HG03571 (cell line): ENCODE data around the gene PRICKLE2.

ENCODE experiments used
- ATAC-seq: cut with Tn5 transposase; IDR thresholded peaks from one replicate; pipeline ENCODE4 v1.9.1; 2021; ENCODE audit not compliant: unreplicated experiment

Gene PRICKLE2

DNA sequence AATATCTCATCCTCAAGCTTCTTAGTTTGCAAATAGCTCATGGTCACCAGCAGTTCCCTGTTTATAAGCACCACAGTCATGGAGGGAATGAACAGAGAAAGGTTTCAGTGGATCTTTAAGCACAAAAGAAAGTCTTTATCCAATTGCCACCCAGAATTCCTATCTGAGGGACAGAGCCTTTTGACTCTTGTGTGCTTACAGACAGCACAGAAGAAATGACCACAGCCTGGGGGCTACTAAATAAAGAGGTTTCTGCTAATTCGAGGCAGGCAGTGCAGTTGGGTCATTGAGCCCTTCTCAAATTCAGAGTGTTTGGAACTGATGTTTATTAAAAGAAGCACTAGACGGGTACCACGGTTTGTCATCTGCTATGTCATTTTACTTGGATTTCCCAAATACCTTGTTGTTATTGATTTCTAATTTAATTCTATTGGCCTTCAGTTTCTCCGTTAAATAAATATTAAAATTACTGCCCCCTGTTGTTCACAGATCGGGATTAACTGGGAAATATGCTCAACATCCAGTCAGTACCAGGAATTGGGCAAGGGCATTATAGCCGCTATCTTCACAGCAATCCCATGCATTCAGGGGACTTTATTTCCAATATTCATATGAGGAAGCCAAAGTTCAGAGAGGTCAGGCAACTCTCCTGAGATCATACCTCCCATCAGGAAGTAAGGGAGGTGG, 3.6 kb downstream of the PRICKLE2 start:
- ATAC-seq = no peak

DNA sequence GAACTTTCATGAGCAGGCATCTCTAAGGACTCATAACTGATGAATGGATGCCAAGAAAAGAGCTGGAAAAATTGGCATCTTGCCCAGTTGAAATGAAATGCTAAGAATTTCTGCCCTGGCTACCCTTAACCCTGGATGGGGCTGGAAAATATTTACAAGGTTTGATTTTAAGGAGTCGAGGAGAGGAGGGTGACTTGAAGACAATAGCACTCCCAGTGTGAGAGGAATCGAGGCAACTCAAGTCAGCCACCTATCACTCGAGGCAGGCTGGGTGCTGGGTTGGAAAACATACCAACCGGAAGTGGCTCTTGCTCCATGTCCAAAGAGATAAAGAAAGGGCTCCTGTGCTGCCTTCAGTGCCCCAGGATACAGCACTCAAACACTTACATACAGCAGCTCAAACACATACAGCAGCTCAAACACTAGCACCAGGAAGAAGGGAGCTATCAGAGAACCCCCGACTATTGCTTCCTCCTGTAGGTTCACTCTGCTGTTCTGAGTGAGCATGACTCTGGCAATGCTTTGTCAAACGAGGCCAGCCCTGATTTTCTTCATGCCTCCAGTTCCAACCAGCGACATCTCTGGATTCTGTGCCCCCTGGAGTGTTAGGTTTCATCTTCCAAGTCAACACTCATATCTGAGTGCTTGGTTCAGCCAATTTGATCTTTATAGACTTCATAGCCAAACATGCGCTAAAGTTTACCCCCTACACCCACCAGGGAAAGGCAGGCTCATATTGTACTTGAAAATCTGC, 4.9 kb downstream of the PRICKLE2 start:
- no peak for ATAC-seq

DNA sequence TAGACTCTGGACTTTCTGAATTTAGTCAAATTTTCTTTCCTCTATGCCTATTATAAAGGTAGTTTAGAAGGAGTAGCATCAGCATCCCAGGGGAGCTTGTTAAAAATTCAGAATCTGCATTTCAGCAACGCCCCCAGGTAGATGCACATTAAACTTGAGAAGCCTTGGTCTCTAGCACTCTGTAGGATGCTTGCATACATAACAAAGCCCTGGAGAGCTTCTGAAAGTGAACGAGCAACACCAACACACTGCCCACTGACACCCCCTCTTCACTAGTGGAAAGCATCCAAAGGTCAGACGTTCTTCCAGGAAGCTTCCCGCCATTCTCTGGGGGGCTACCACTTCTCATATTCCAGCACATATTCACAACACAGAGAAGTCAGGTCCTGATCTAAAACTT, 6.5 kb downstream of the PRICKLE2 start:
- no peak for ATAC-seq

DNA sequence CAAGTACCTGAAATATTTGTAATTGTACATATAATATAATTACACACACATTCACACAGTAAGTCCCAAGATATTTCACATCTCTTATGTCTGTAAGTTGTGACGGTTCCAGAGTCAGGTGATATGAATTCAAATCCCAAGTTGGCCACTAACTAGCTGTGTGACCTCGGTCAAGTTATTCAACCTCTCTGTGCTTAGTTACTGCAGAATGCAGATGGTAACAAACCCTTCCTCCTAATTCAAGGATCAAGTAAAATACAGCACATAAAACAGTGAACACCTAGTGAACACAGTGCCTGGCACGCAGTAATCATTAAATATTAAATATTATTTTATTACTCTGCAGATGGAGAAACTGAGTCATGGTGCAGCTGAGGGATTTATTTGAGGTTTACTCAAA, 6.9 kb downstream of the PRICKLE2 start:
- ATAC-seq = no peak

DNA sequence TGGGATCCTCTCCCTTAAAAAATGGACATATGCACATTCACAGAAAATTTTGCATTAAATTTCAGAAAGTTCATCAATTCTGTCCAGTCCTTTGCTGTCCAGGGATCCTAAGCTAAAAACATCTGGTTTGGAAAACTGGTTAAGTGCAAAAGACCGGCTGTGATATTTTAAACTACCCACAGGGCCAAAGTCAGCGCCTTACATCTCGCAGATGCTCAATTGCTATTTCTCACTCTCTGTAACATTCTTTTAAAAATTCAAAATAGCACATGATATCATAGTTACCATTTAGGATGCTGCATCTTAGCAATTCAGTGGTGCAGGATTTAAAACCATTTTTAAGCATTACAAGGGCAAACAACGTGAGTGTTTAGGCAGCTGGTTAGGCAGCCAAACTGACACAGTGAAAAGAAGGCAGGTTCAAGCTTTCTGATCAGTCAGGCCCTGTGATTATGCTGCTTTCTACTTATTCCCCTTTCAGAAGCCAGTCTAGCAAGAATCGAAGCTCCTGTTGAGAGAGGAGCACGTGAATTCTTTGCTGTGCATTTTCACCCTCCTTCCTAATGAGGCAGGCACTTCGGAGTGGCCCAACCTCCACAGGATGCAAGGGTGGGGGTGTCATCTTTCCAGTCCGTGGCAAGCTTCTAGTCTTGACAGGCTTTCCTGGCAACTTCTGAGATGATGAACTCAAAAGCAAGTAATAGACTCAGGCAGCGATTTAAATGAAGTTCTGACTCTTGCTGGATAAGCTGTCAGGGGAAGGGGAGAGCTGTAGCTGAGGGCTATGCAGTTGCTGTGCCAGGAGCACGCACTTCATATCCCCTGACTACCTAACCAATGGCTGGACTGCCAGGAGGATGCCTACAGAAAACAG, 8.8 kb downstream of the PRICKLE2 start:
- no peak for ATAC-seq

DNA sequence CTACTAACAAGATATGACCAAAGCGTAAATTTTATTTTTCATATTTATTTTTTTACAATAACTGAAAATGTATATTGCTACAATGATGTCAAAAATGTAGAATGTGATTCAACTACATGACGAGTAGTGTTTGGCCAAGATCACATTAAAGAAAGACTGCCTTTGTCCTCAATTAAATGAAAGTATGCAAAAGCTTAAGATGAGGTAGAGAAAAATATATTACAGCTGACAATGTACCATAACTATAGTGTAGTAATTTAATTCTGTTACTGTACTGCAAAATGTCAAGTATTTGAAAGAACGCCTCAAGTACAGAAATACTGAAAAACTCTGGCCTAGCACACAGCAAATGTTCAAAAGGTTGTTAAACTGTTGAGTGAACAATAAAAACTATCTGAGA, 9.7 kb downstream of the PRICKLE2 start:
- no peak for ATAC-seq

DNA sequence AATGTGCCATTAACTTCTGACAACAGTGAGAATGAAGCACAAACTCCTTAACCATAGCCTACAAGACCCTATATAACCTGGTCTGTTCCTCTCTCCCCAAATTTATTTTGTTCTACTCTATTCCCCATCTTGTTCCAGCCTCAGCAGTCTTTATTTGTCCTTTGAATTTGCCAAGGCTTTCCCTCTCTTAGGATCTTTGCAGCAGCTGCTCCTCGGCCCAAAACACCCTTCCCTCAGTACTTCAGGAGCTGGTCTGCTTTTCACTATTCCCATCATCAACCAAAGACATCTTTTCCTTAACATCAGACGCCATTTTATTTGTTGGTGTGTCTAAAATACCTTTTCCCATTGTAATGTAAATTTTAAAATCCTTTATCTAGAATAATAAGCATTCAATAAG, 10.2 kb downstream of the PRICKLE2 start:
- no peak for ATAC-seq

DNA sequence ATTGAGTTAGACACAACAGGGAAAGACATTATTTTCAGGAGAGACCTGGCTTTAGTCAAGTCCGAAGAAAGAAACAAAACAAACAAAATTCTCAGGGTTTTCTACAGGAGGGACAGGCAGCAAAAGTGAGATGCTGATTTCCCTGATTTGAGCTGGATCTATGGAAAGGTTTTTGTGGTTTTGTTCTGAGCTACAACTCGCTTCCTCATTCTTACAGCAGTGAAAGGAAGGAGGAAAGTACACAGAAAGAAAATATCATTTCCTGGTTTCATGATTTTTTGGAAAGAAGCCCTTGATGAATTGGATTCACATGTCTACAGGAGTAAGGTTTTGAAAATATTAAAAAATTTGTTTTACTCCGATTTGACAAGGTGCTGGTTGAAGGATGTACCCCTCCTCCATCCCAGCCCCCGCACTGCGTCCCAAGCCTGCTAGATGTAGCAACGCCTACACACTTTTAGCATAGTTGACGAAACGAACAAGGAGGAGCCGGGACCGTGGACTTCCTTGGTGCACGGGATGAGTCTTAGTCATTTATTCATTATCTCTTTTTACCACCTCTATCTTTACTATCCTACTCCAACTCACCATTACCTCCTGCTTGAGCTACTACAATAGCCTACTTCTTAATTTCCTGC, 10.8 kb downstream of the PRICKLE2 start:
- ATAC-seq = no peak

DNA sequence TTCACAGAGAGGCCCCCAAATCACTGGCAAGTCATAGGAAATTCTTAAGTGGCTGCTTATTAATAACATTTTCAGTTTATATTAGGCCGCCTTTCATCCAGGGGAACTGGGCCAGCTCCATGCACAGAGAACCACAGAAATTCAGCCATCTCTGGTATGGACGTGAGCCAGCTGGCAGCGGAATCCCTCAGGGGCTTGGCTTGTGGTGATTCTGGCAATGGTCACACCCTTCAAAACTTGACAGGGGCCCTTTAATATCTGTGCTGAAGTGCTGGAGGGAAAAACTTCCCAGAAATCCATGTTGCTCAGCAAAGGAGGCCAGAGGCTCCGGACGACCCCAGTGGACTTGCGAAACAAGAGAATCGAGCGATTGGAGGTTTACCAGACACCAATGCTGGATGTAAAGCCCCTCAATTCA, 11.3 kb downstream of the PRICKLE2 start:
- ATAC-seq = no peak

DNA sequence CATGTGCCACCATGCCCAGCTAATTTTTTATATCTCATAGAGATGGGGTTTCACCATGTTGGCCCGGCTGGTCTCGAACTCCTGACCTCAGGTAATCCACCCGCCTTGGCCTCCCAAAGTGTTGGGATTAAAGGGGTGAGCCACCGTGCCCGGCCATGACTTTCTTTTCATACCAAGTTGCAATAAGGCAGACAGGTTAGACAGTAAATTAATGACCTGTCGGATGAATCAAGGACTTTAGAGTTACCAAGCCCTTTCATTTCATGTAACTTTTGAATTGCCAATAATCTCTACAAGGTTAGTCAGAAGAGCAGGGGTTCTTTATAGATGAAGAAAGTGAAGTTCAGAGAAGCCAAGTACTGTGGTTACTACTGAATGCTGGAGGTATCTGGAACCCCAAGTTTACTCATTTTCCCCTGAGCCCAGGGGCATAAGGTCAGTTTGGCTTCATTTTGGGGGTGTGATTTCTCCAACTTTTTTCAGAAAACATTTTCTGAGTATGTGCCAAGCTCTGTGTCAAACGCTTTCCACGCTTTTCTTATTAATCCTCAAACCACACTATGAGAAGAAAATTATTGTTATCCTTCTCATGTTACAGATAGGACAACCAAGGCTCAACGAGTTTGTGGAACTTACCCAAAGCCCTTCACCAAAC, 11.9 kb downstream of the PRICKLE2 start:
- no peak for ATAC-seq

DNA sequence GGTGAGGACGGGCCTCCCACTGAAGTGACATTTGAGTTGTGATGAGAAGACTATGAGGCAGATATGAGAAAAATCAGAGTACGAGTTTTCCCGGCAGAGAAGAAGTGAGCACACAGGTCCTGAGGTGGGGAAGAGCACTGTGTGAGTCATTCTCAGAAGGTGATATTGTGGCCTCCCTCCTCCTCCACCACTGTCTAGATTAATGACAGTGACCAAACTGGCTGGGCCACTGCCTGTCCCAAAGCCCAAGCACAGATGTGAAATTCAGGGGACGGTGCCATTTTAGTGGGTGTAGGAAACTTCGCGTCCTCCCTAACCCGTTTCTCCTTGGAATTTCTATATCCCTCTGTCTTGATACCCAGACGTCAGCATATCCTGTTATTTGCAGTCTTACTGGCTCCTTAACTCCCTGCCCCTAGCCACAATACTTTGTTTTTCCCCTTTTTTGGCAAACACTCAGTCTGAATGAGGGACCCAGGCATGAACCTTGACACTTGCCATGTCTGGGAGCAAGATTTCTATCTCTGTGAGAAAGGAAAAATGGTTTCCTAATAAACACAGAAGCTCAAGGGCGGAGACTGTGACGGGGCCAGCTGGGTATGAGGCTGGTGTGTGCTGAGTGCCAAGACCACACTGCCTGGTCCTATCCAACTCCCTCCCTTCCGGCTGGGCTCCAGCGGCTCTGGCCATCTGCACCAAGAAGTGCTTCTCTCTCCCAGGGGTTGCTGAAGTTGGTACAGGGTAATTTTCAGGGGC, 15.2 kb downstream of the PRICKLE2 start:
- no peak for ATAC-seq

DNA sequence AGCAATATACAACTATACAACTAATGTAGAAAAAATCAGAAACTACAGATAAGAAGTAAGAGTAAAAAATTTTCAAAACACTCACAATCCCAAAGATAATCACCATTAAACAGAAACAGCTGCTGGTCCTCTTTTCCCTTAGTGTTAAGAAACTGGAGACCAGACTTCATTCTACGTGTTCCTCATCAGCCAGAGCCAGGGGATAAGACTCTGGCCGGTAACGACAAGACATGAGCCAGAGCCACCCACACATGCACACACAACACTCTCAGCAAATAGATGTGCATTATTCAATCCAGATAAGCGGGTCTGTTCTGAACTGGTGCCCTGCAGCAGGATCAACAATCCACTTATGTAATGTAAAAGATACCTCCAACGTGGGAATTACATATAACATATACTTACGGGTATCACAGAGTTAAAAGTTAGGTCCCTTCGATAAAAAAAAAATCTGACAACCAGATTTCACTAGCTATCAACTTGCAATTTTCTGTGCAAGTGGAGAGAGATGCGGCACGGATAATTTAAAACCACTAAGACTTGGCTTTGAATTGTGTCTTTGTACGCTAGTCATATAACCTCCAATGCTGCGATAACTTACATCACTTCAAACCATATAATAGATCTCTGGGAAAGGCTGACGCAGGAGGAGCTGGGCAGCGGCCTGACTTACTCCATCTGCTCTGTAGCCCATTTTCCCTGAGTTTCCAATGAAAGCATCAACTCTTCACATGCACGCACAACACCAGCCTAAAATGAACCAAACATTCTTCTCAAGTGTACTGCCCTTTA, 17.8 kb downstream of the PRICKLE2 start:
- no peak for ATAC-seq

DNA sequence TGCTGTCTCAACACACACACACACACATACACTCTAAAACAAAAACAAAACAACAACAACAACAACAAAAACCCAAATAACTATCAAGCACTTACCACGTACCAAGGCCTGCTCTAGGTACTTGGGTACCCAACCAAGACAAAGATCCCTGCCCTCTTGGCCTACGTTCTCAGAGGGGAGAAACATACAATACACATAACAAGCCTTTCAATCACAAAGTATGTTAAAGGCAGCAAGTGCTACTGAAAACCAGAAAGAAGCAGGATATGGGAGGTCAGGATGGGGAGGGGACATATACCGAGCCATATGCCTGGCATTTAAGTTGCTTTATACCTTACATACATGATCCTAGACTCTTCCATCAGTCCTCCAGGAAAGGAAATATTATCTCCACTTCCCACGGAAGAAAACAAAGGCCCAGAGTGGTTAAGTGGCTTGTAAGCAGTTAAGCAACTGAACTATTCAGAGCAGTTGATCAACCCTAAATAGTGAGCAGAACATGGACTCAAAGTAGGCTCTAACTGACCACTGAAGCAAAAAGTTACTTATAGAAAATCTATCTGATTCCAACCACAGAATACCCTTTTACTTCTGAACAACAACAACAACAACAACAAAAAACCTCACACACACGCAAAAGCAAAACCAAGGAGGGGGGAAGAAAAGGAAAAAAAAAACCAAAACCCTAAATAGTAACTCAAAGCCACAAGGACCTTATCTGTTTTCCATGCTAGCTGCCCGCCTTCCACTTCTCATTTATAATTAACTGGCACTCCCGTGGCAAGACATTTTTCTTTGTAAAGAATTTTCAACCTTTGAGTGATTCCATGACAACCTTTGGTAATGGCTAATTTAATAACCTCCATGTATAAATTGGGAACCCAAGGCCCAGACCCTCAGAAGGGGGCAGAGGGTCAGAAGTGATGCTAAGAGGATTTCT, 21.0 kb downstream of the PRICKLE2 start:
- no peak for ATAC-seq

DNA sequence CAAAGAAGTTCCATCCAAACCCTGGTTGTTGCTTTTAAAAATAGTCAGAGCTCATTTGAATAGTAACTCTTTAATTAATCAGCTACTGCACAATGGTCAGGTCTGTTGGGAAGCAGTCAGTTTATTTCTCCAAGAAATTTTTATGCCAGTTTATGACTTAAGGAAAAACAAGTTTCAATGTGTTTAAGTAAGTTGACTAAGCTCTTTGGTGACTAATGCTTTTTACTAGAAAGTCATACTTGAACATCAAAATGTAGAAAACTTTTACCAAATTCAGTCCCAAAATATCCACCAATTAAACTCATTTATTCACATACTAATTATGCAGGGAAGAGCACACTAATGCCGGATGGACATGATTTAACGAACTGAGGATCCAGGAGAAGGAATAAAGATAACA, 22.1 kb downstream of the PRICKLE2 start:
- no peak for ATAC-seq

DNA sequence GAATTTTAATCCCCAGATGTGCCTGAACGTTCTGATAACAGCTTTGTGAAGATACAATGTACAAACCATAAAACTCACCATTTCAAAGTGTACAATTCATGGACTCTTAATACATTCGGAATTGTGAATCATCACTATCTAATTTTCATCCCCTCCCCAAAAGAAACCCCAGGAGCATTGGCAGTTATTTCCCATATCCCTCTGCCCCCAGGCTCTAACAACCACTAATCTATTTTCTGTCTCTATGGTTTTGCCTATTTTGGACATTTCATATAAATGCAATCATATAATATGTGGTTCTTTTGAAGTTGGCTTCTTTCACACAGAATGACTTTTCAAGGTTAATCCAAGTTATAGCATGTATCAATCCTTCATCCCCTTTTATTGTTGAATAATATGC, 25.3 kb downstream of the PRICKLE2 start:
- ATAC-seq = no peak

DNA sequence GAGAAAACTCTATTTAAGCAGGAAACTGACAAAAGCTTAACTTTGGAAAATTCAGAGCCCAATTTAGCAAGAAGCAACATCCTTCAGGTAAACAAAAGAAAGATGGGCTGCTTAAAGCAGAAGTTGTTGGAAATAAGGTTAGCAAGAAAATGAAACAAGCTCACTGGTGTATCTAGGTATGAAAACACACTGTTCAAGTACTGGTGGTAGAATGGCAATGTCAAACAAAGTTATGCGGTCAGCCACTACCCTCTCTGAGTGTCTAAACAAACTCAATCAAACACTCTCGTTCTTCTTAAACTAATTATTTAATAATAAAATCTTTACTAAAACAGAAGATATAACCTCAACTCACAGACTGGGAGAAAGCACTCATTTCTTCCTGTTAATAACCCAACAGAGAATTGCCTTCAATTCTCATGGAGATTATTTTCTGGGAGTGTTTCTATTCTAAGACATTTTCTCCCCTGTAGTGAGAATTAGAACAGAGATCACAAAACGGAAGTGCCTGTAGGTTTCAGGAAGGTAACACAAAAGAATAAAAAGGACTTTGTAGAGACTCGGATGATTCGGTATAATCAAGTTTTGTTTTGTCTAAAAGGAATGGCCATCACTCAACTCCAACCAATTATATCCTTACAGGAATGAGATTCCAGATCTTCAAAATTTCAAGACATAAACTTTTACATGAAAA, 28.9 kb downstream of the PRICKLE2 start:
- ATAC-seq = no peak

DNA sequence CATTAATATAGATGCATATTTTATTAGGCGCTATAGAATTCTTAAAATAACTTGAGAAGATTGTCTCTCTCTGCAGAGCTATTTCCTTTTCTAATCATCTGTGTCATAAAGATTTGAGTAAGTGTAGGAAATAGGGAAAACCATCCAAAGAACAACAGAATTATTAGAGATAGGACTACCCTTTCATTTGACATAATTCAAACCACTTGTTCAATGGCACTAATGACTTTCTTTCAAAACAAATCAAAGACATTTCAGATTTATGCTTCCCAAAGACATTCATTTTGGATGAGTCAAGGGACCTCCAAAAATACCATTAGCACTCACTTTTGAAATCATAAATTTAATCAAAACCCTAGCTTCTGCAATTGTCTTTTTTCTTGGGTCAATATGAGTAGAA, 29.5 kb downstream of the PRICKLE2 start:
- no peak for ATAC-seq

DNA sequence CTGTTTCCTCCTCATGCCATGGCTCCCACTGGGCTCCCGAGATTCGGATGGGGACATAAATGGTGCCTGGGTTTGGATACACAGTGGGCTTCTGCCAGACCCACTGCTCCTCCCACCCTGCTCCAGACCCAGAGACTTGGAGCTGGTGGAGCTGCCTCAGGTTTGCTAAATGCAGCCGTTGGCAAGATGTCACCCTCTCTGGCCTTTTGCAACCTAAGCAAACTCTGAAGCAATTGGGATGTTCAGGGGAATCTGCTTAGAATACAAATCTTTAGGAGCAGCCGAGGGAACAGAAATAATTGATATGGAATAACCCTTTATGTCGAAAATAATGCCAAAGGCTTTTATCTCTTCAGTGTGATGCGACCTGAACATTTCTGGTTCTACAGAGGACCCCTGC, 33.4 kb downstream of the PRICKLE2 start:
- no peak for ATAC-seq
